Parathyroid adenoma (tissue), 2 donors: Measurements from ENCODE around the gene SIRT3.

Experiments used
- H2AFZ ChIP-seq: fragments of 300-600 bp; sonication (generic); one replicate; pipeline ENCODE4 v1.7.0; 2017; ENCODE audit warnings: antibody characterized with exemption, mild to moderate bottlenecking
- H3K27ac ChIP-seq: fragments of 300-600 bp; sonication (generic); one replicate; pipeline ENCODE4 v1.7.0; 2017
- H3K27me3 ChIP-seq: fragments of 300-600 bp; sonication (generic); one replicate; pipeline ENCODE4 v1.7.0; 2017; ENCODE audit warnings: low read length; ENCODE audit not compliant: control insufficient read depth, insufficient read depth
- H3K36me3 ChIP-seq: fragments of 300-600 bp; sonication (generic); one replicate; pipeline ENCODE4 v1.7.0; 2017; ENCODE audit warnings: low read length; ENCODE audit not compliant: control insufficient read depth, insufficient read depth
- H3K4me1 ChIP-seq: fragments of 300-600 bp; sonication (generic); one replicate; pipeline ENCODE4 v1.7.0; 2017; ENCODE audit warnings: control low read depth
- H3K4me2 ChIP-seq: fragments of 300-600 bp; sonication (generic); one replicate; pipeline ENCODE4 v1.7.0; 2017; ENCODE audit warnings: low read length
- H3K4me3 ChIP-seq: fragments of 300-600 bp; sonication (generic); one replicate; pipeline ENCODE4 v1.7.0; 2017; ENCODE audit warnings: low read depth, low read length
- H3K79me2 ChIP-seq: fragments of 300-600 bp; sonication (generic); one replicate; pipeline ENCODE4 v1.7.0; 2017; ENCODE audit warnings: control low read depth
- H3K9ac ChIP-seq: fragments of 300-600 bp; sonication (generic); one replicate; pipeline ENCODE4 v1.7.0; 2017; ENCODE audit warnings: mild to moderate bottlenecking
- H3K9me3 ChIP-seq: fragments of 300-600 bp; sonication (generic); one replicate; pipeline ENCODE4 v1.7.0; 2017; ENCODE audit warnings: low read length; ENCODE audit not compliant: control insufficient read depth
- TF ChIP-seq, protein P1 (sequence below): fragments of 300-600 bp; sonication (generic); IDR thresholded peaks from one replicate; pipeline ENCODE4 v1.7.0; 2017; ENCODE audit warnings: antibody characterized with exemption, mild to moderate bottlenecking
- donor health status: primary hyperparathyroidism.

The SIRT3 gene

GRCh38 chr11:212150-213100 is 23.7 kb downstream of the SIRT3 start:
- Histone ChIP-seq H3K9me3 (no peaks in the 10 kb centered on the region), H3K27me3 (no peaks in the 10 kb centered on the region), H3K4me2 (no peak overlapping the region), H2AFZ (no peak overlapping the region), H3K79me2 (no peaks in the 10 kb centered on the region), H3K4me1 (peaks cover 4% of the 10 kb centered on the region), H3K9ac (no peak overlapping the region), H3K27ac (no peak overlapping the region), H3K36me3 (no peaks in the 10 kb centered on the region), H3K4me3 (no peak overlapping the region)
- TF ChIP-seq, protein P1, sequence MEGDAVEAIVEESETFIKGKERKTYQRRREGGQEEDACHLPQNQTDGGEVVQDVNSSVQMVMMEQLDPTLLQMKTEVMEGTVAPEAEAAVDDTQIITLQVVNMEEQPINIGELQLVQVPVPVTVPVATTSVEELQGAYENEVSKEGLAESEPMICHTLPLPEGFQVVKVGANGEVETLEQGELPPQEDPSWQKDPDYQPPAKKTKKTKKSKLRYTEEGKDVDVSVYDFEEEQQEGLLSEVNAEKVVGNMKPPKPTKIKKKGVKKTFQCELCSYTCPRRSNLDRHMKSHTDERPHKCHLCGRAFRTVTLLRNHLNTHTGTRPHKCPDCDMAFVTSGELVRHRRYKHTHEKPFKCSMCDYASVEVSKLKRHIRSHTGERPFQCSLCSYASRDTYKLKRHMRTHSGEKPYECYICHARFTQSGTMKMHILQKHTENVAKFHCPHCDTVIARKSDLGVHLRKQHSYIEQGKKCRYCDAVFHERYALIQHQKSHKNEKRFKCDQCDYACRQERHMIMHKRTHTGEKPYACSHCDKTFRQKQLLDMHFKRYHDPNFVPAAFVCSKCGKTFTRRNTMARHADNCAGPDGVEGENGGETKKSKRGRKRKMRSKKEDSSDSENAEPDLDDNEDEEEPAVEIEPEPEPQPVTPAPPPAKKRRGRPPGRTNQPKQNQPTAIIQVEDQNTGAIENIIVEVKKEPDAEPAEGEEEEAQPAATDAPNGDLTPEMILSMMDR: no peak

- Histone ChIP-seq H3K27ac (no peak overlapping the region), H2AFZ (no peak overlapping the region), H3K9ac (no peak overlapping the region), H3K79me2 (no peaks in the 10 kb centered on the region), H3K4me1 (peaks cover 4% of the 10 kb centered on the region), H3K9me3 (no peaks in the 10 kb centered on the region), H3K27me3 (no peaks in the 10 kb centered on the region), H3K4me2 (no peak overlapping the region), H3K36me3 (no peaks in the 10 kb centered on the region), H3K4me3 (no peak overlapping the region)
- TF ChIP-seq, protein P1: no peak
Measured at GRCh38 chr11:211741-212140, 24.4 kb downstream of the SIRT3 start.

DNA sequence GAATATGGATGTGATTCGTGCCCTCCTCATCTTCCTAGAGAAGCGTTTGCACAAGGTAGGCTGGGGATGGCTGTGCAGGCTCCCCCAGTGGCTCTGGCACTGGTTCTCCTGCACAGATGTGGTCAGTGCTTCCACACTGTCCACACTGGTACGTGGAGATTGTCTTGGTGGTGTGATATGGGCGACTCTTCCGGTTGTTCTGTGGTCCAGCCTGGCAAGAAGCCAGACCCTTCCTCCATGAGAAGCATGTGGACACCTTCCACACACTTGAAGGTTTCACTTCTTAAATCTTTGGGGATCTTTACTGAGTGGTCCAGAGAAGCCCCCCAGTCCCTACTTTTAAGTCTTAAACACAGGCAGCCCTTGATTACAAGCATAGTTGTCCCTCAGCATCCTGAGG is 24.8 kb downstream of the SIRT3 start:
- Histone ChIP-seq H3K9ac (no peak overlapping the region), H2AFZ (no peak overlapping the region)

GRCh38 chr11:210803-211180 is 25.4 kb downstream of the SIRT3 start:
- Histone ChIP-seq H2AFZ (no peak overlapping the region), H3K79me2 (peaks cover 6% of the 10 kb centered on the region), H3K36me3 (no peaks in the 10 kb centered on the region), H3K27me3 (no peaks in the 10 kb centered on the region), H3K4me3 (no peak overlapping the region), H3K4me1 (peaks cover 8% of the 10 kb centered on the region), H3K9me3 (no peaks in the 10 kb centered on the region), H3K4me2 (no peak overlapping the region), H3K9ac (no peak overlapping the region), H3K27ac (no peak overlapping the region)
- TF ChIP-seq, protein P1: no peak

More for the DNA sequence above, 24.8 kb downstream of the SIRT3 start:
- peaks cover 4% of the 10 kb centered on the region for H3K4me1 ChIP-seq
- no peak overlapping the region for H3K27ac ChIP-seq
- no peaks in the 10 kb centered on the region for H3K9me3 ChIP-seq
- H3K36me3 ChIP-seq: no peaks in the 10 kb centered on the region
- TF ChIP-seq, protein P1: no peak
- H3K79me2 ChIP-seq: peaks cover under 1% of the 10 kb centered on the region
- H3K27me3 ChIP-seq: no peaks in the 10 kb centered on the region
- no peak overlapping the region for H3K4me3 ChIP-seq
- no peak overlapping the region for H3K4me2 ChIP-seq
